Measurements from ENCODE around the gene EGFLAM. TPM values are rescaled to one million over a fixed set of nuclear protein-coding genes. Genes with fewer than 3 reads are reported as not detected.

The EGFLAM gene
- total and polyA plus RNA-seq, 5 donors = 2.4 to 4.5 (median 3.4) TPM

- ATAC-seq (no peak), DNase-seq (no peak)
- intact Hi-C loops (cut with DNase I) = no loop called here
Observed at GRCh38 chr5:38297830-38298608, 39.7 kb downstream of the EGFLAM start.

GRCh38 chr5:38299585-38299984, 41.2 kb downstream of the EGFLAM start:
- H3K4me3 ChIP-seq (ENCODE audit: low read length) = no peak overlapping the region
- intact Hi-C loops (cut with DNase I) = no loop called here
- no peak overlapping the region for H3K27ac ChIP-seq (ENCODE audit: low read length)

More at GRCh38 chr5:38297830-38298608, 39.7 kb downstream of the EGFLAM start:
- peaks cover 5% of the 10 kb centered on the region for H3K9me3 ChIP-seq (ENCODE audit: control insufficient read depth, low read length)
- 15% methylated on average over 8 of the region's 8 CpGs for WGBS
- no peaks in the 10 kb centered on the region for H3K4me1 ChIP-seq (ENCODE audit: control insufficient read depth, insufficient read depth, low read length)
- no peak overlapping the region for H3K4me3 ChIP-seq (ENCODE audit: low read length)
- no peaks in the 10 kb centered on the region for H3K27me3 ChIP-seq (ENCODE audit: control insufficient read depth, insufficient read depth)
- H3K27ac ChIP-seq (ENCODE audit: low read length) = no peak overlapping the region

DNA sequence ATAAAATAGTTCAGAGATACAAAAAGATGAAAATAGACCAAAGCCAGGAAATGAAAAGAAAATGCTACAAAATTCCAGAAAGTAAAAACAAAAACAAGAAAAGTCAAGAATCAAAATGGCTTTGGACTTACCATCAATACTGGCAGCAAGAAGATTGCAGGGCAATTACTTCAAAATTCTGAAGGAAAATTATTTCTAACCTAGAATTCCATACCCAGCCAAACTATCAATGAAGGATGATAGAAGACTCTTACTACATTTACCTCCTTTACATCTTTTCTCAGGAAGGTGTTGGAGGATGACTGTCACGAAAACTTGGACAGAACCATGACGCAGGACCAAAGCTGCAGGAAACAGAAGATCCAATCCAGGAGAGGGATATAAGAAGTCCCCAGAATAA, 46.8 kb downstream of the EGFLAM start:
- Histone ChIP-seq H3K4me1 (ENCODE audit: control insufficient read depth, insufficient read depth, low read length) (no peaks in the 10 kb centered on the region), H3K27ac (ENCODE audit: low read length) (no peak overlapping the region), H3K9me3 (ENCODE audit: control insufficient read depth, low read length) (peaks cover 11% of the 10 kb centered on the region), H3K27me3 (ENCODE audit: control insufficient read depth, insufficient read depth) (no peaks in the 10 kb centered on the region), H3K4me3 (ENCODE audit: low read length) (no peak overlapping the region)
- ATAC-seq (no peak), DNase-seq (no peak)
- WGBS = 84% methylated on average over 2 of the region's 2 CpGs
- intact Hi-C loops (cut with DNase I) = no loop called here

More at GRCh38 chr5:38299585-38299984, 41.2 kb downstream of the EGFLAM start:
- ATAC-seq = no peak
- 71% methylated on average over 1 of the region's 1 CpG for WGBS
- H3K27me3 ChIP-seq (ENCODE audit: control insufficient read depth, insufficient read depth) = no peaks in the 10 kb centered on the region
- H3K4me1 ChIP-seq (ENCODE audit: control insufficient read depth, insufficient read depth, low read length) = no peaks in the 10 kb centered on the region
- DNase-seq = no peak
- H3K9me3 ChIP-seq (ENCODE audit: control insufficient read depth, low read length) = peaks cover 4% of the 10 kb centered on the region

GRCh38 chr5:38307845-38308244, 49.5 kb downstream of the EGFLAM start:
- Histone ChIP-seq H3K27ac (ENCODE audit: low read length) (no peak overlapping the region), H3K27me3 (ENCODE audit: control insufficient read depth, insufficient read depth) (no peaks in the 10 kb centered on the region), H3K4me3 (ENCODE audit: low read length) (no peak overlapping the region), H3K4me1 (ENCODE audit: control insufficient read depth, insufficient read depth, low read length) (no peaks in the 10 kb centered on the region), H3K9me3 (ENCODE audit: control insufficient read depth, low read length) (peaks cover 8% of the 10 kb centered on the region)
- no peak for DNase-seq
- intact Hi-C loops (cut with DNase I) = no loop called here
- WGBS = 53% methylated on average over 1 of the region's 1 CpG
- ATAC-seq = no peak

DNA sequence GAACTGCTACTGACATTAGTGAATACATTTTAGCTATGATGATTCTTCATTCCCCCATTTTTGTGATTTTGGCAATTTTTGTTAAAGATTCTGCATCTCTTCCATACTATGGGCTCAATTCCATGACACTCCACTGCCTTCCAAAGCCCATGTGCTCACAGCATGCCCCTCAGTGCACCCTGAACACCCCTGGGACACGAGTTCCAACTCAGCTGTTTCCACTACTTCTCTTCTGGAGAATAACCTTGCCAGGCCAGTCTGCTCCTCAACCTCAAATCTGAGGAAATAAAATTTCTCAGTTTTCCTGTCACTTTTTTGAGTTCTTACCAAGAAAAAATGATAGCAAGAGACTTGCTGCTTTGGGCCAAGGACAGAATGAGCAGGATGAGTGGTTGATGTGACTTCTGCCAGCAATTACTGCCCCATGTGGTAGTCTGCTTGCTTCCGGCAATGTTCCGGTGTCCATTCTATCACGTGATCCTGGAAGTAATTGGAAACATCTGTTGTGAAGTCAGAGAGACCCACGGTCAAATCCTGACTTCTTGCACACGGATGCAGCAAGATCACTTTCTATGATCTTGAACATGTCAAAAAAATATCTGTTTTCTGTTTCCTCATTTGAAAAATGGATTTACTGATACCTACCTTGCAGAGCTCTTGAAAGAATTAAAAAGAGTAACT, 58.3 kb downstream of the EGFLAM start:
- H3K9me3 ChIP-seq (ENCODE audit: control insufficient read depth, low read length) = peaks cover 2% of the 10 kb centered on the region
- 34% methylated on average over 6 of the region's 6 CpGs for WGBS
- H3K27me3 ChIP-seq (ENCODE audit: control insufficient read depth, insufficient read depth) = no peaks in the 10 kb centered on the region
- H3K4me1 ChIP-seq (ENCODE audit: control insufficient read depth, insufficient read depth, low read length) = no peaks in the 10 kb centered on the region
- intact Hi-C loops (cut with DNase I) = no loop called here
- ATAC-seq (peak in 1 of 2 donors; percentile 55), DNase-seq (peak in 1 of 3 donors; percentile 40)
- no peak overlapping the region for H3K4me3 ChIP-seq (ENCODE audit: low read length)
- H3K27ac ChIP-seq (ENCODE audit: low read length) = no peak overlapping the region

DNA sequence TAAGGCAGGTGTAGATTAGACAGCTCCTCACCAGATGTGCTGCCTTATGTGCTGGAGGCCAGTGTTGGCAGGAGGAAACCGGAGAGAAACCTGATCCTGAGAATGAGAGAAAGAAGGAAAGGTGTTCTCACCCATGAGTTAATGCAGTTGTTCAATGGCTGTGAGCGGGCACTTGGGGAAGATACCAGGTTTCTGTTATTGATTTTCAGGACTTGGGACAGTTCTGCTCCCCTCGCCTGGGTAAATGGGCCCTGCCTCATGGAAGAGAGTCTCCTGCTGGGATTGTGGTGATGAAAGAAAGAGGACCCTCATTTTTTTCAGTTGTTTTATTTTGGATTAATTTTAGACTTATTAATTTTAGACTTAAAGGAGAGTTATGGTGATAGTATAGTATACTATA, 59.5 kb downstream of the EGFLAM start:
- Histone ChIP-seq H3K4me1 (ENCODE audit: control insufficient read depth, insufficient read depth, low read length) (no peaks in the 10 kb centered on the region), H3K9me3 (ENCODE audit: control insufficient read depth, low read length) (peaks cover 2% of the 10 kb centered on the region), H3K27me3 (ENCODE audit: control insufficient read depth, insufficient read depth) (no peaks in the 10 kb centered on the region), H3K27ac (ENCODE audit: low read length) (no peak overlapping the region), H3K4me3 (ENCODE audit: low read length) (no peak overlapping the region)
- ATAC-seq (no peak), DNase-seq (no peak)
- 80% methylated on average over 3 of the region's 3 CpGs for WGBS
- intact Hi-C loops (cut with DNase I) = no loop called here

GRCh38 chr5:38319491-38319890, 61.1 kb downstream of the EGFLAM start:
- intact Hi-C loops (cut with DNase I) = no loop called here
- Histone ChIP-seq H3K4me1 (ENCODE audit: control insufficient read depth, insufficient read depth, low read length) (no peaks in the 10 kb centered on the region), H3K27me3 (ENCODE audit: control insufficient read depth, insufficient read depth) (no peaks in the 10 kb centered on the region), H3K9me3 (ENCODE audit: control insufficient read depth, low read length) (peaks cover 2% of the 10 kb centered on the region), H3K27ac (ENCODE audit: low read length) (no peak overlapping the region), H3K4me3 (ENCODE audit: low read length) (no peak overlapping the region)
- DNase-seq (no peak), ATAC-seq (no peak)
- WGBS = 79% methylated on average over 3 of the region's 3 CpGs

GRCh38 chr5:38321978-38322377, 63.6 kb downstream of the EGFLAM start:
- no peaks in the 10 kb centered on the region for H3K27me3 ChIP-seq (ENCODE audit: control insufficient read depth, insufficient read depth)
- no peak for ATAC-seq
- no peak overlapping the region for H3K4me3 ChIP-seq (ENCODE audit: low read length)
- no peaks in the 10 kb centered on the region for H3K4me1 ChIP-seq (ENCODE audit: control insufficient read depth, insufficient read depth, low read length)
- 90% methylated on average over 7 of the region's 7 CpGs for WGBS
- no peak for DNase-seq
- no peak overlapping the region for H3K27ac ChIP-seq (ENCODE audit: low read length)
- peaks cover 2% of the 10 kb centered on the region for H3K9me3 ChIP-seq (ENCODE audit: control insufficient read depth, low read length)
- intact Hi-C loops (cut with DNase I) = no loop called here

DNA sequence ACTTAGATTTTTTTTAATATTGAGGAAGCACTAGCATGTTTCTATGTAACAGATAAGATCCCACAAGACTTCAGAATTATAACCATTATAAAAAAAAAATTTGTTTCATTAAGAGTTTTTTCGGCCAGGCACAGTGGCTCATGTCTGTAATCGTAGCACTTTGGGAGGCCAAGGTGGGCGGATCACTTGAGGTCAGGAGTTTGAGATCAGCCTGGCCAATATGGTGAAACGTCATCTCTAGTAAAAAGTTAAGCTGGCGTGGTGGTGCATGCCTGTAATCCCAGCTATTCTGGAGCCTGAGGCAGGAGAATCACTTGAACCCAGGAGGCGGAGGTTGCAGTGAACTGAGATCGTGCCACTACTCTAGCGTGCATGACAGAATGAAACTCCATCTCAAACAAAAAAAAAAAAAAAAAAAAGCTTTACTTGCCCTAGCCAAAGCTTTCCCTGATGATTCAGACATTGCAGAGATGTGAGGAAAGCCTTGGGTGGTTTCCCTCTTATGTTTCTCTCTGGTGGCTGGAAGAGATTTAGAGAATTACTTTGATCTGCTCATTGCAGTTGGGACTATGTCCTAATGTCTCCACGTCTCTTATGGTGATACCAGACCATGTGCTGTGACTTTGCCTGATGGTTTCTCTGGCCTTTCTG, 65.4 kb downstream of the EGFLAM start:
- DNase-seq = no peak
- no peak overlapping the region for H3K4me3 ChIP-seq (ENCODE audit: low read length)
- H3K9me3 ChIP-seq (ENCODE audit: control insufficient read depth, low read length) = no peaks in the 10 kb centered on the region
- no peaks in the 10 kb centered on the region for H3K4me1 ChIP-seq (ENCODE audit: control insufficient read depth, insufficient read depth, low read length)
- intact Hi-C loops (cut with DNase I) = no loop called here
- H3K27ac ChIP-seq (ENCODE audit: low read length) = no peak overlapping the region
- 74% methylated on average over 9 of the region's 9 CpGs for WGBS
- peak in 1 of 2 donors; percentile 62 for ATAC-seq
- H3K27me3 ChIP-seq (ENCODE audit: control insufficient read depth, insufficient read depth) = no peaks in the 10 kb centered on the region

DNA sequence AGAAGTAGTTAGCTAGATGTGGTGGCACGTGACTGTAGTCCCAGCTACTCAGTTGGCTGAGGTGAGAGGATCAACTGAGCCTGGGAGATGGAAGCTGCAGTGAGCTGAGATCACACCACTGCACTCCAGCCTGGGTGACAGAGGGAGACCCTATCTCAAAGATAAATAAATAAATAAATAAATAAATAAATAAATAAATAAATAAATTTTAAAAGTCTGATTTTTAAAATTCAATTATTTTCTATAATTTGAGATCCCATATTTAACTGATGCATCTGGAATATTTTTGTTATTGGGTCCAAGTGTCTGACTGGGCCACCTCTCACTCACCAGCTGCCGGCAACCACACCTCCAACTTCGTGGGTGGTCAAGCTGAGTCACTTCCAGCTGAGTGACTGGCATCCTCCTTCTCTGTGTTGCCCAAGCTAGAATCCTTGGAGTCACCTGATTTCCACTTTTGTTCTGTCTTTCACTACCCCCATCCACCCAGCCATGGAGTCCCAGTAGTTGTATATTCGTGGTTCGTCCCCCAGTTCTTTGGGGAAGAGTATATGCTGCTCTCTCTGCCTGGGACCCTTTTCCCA, 70.9 kb downstream of the EGFLAM start:
- DNase-seq (no peak), ATAC-seq (no peak)
- 85% methylated on average over 5 of the region's 5 CpGs for WGBS
- intact Hi-C loops (cut with DNase I) = no loop called here
- H3K4me1 ChIP-seq (ENCODE audit: control insufficient read depth, insufficient read depth, low read length) = no peaks in the 10 kb centered on the region
- no peak overlapping the region for H3K27ac ChIP-seq (ENCODE audit: low read length)
- H3K4me3 ChIP-seq (ENCODE audit: low read length) = no peak overlapping the region
- no peaks in the 10 kb centered on the region for H3K27me3 ChIP-seq (ENCODE audit: control insufficient read depth, insufficient read depth)
- H3K9me3 ChIP-seq (ENCODE audit: control insufficient read depth, low read length) = peaks cover 4% of the 10 kb centered on the region

- H3K27ac ChIP-seq (ENCODE audit: low read length) = no peak overlapping the region
- 92% methylated on average over 4 of the region's 4 CpGs for WGBS
- H3K4me1 ChIP-seq (ENCODE audit: control insufficient read depth, insufficient read depth, low read length) = no peaks in the 10 kb centered on the region
- no peaks in the 10 kb centered on the region for H3K27me3 ChIP-seq (ENCODE audit: control insufficient read depth, insufficient read depth)
- intact Hi-C loops (cut with DNase I) = no loop called here
- H3K9me3 ChIP-seq (ENCODE audit: control insufficient read depth, low read length) = peaks cover 4% of the 10 kb centered on the region
- ATAC-seq (no peak), DNase-seq (no peak)
- no peak overlapping the region for H3K4me3 ChIP-seq (ENCODE audit: low read length)
Observed at GRCh38 chr5:38330207-38330606, 71.8 kb downstream of the EGFLAM start.

All from right cardiac atrium (tissue), 5 donors.